GM21360 (cell line): ENCODE measurements around the gene PADI6.
"Not testable (repeated sequence)": the region's sequence is repeated elsewhere in the genome, so short reads cannot be mapped to it uniquely, and the experiment has no call there.

Source experiments
- ATAC-seq: cut with Tn5 transposase; IDR thresholded peaks from one replicate; pipeline ENCODE4 v1.9.1; 2021; ENCODE audit warnings: mild to moderate bottlenecking, moderate library complexity; ENCODE audit not compliant: unreplicated experiment

The PADI6 gene

DNA sequence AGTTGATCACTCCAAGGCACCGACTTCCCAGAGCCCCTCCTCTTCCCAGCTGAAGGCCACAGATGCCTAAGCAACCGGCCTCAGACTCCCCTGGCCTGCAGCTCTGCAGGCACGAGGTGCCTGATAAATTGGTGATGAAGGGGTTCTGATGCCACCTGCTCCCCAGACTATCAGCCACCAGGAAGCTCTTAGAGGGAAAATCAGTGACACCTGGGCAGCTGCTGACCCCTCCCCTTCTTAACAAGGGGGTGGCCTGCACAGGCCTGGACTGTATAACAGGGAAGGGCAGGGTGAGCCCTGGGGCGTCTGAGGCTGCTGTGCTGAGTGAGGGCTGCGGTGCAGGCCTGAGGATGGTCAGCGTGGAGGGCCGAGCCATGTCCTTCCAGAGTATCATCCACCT is at the start of gene PADI6:
TSS of gene PADI6 (plus strand) at position 301 of the 400 bp plus-strand sequence. CDS start at position 351, 50 bp downstream.
- no peak for ATAC-seq

DNA sequence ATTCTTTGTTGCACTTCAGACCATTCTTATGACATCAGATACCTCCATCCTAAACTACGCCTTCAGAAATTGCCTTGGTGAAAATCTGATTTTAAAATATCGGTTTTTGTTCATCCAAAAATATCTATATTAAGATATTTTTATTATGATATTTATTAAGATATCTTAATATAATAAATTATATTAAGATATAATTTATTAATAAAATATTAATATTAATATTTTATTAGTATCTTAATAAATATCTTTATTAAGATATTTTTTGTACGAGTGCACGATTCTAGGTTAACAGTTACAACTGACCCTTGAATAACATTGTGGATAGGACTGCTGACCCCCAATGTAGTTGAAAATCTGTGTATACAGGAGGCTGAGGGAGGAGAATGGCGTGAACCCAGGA is 43.1 kb upstream of the PADI6 start:
- no peak for ATAC-seq

DNA sequence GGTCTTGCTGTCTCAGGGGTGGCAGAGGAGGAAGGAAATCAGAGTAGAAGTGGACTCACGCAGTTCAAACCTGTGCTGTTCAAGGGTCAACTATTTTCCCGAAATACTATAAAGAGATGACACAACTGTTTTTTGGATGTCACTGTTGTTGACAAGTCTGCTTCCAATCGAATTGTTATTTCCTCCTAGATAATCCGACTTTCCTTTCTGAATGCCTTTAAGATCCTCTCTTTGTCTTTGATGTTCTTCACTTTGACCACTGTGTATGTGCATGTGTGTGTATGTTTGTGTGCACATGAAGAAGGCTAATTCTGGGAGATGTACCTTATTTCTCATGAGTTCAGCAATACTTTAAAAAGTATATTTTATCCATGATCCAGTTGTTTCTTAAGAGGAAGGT is 42.4 kb upstream of the PADI6 start:
- no peak for ATAC-seq

DNA sequence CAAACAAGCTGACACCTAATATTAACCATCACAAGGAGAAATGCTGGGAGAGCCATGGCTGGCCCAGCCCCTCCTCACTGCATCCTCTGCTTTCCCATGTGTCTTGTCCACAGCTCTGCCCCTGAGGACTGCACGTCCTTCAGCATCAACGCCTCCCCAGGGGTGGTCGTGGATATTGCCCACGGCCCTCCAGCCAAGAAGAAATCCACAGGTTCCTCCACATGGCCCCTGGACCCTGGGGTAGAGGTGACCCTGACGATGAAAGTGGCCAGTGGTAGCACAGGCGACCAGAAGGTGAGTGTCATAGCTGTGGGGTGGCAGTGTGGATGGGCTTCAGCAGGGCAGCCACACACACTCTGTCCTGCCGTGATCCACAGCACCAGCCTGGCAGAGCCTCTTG is 41.1 kb upstream of the PADI6 start:
- no peak for ATAC-seq

DNA sequence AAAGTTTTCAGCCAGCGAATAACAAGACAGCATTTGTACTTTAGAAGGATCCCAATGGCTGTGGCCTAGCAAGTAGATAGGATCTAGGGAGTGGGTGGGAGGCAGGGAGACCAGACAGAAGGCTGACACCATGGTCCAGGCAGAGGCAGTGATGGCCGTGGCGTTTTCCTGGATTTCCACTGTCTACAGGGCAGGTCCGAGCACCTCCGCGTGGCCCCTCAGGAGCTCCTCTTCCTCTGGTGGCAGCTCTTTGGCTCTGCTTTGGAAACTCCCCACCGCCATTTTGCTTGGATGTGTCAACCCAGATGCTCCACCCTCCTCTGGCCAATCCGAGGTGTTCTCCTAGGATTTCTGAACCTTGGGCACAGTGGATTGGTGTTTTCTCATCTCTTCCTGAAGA is 38.9 kb upstream of the PADI6 start:
- ATAC-seq = no peak

DNA sequence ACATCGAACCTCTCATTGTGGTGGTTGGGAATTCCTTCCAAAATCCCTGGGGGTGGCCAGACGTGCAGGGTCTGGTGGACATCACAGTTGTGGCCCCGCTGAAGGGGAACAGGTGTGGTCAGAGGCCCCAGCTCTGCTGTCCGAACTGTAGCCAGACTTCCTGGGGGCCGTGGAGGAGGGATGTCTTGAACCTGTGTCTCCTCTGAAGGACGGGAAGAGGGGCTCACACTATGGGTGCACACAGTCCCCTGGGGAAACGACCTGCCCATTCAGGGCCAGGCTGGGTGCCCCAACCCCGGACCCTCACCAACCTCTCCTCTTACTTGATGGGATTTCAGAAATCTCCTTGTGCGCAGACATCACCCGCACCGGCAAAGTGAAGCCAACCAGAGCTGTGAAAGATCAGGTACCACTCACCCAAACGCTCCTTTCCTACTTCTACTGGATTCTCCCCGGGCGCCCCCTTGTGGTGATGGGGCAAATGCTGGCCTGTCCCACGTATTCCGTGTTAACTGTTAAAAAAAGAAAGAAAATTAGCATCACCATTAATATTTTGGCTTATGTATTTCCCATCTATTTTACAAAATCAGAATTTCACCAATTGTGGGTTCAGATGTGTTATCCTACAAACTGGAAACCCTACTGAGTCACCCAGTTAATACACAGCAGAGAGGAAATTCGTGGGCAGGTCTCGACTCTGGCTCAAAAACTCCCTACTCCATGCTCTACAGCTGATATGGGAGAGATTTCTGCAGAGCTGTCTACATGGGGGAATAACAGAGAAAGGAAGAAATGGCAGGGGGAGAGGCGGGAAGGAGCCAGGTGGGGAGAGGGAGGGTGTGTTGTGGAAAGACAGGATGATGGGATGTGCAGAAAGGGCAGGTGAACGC is 35.9 kb upstream of the PADI6 start:
- ATAC-seq = no peak

DNA sequence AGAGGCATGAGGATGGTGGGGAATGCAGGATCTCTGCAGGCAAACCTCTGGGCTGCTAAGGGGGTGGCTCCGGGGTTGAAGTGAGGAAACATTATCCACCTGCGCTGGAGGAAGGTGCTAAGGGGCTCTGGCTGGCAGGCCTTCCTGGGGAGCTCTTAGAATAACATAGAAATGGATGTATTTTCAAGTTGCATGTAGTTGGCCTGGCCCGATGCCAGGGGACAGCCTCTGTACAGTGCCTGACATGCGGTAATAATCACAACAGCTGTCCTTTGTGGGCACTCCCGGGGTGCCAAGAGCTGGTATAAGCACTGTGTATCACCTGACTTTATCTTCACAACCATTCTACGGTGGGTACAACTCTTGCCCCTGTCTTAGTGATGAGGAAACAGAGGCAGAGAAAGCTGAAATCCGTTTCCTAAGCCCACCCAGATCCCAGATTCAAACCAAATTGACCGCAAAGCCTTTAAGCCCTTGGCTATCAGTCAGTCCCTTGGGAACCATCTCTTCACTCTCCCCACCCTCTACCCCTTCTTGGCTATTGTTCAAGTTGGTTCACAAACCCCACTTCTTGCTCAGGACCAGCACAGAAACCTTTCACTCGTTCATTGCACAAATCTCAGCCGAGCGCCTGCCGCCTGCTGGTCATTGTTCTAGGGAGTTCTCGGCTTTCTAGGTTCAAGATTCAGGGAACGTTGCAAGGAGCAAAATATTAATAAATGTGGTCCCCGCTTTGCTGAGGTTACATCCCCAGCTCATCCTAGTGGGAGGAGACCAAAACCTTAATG is 33.1 kb upstream of the PADI6 start:
- no peak for ATAC-seq

DNA sequence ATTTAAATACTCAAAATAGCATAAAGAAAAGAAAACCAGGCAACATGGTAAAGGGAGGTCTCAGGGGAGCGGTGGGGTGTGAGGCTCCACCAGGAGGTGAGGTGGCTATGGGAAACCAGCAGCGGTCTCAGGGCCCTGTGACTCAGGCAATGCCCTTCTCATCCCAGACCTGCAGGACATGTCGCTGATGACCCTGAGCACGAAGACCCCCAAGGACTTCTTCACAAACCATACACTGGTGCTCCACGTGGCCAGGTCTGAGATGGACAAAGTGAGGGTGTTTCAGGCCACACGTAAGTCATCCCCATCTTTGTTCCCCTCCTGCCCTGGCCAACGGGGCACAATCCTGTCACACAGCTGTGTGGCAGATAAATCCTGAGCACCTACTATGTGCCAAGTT is 32.5 kb upstream of the PADI6 start:
- ATAC-seq = no peak

DNA sequence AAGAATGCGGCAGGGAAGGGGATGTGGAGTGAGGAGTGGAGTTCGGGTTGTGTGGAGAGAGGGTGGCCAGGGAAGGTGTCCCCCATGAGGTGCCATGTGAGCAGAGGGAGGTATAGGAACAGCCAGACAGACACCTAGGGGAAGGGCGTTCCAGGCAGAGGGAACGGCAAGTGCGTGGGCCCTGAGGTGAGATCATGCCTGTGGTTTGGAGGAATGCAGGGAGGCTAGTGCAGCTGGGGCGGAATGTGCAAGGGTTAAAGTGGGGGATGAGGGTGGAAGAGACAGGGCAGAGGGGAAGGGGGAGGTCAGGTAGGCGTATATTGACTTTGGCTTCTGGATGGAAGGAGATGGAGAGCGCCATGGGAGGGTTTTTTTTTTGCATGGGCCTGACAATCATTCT is 31.6 kb upstream of the PADI6 start:
- no peak for ATAC-seq

DNA sequence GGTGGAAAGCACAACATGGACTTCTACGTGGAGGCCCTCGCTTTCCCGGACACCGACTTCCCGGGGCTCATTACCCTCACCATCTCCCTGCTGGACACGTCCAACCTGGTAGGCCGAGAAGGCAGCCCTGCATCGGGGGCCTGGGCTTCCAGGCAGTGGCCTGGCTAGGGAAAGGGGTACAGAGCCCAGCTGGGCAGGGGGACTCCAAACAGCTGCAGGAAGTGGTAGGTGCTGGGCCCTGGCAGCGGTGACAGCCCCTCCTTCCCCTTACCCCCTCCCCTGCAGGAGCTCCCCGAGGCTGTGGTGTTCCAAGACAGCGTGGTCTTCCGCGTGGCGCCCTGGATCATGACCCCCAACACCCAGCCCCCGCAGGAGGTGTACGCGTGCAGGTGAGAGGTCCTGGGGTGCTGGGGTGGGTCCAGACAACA is 30.0 kb upstream of the PADI6 start:
- no peak for ATAC-seq

DNA sequence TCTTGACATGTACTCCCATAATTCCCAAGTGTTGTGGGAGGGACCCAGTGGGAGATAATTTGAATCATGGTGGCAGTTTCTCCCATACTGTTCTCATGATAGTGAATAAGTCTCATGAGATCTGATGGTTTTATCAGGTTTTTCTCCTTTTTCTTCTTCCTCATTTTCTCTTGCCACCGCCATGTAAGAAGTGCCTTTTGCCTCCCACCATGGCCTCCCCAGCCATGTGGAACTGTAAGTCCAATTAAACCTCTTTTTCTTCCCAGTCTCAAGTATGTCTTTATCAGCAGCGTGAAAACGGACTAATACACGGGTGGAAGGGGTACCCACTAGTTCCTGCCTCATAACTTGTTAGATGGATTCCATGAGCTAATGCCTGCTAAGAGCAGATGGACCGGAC is 26.5 kb upstream of the PADI6 start:
- not testable (repeated sequence) for ATAC-seq

DNA sequence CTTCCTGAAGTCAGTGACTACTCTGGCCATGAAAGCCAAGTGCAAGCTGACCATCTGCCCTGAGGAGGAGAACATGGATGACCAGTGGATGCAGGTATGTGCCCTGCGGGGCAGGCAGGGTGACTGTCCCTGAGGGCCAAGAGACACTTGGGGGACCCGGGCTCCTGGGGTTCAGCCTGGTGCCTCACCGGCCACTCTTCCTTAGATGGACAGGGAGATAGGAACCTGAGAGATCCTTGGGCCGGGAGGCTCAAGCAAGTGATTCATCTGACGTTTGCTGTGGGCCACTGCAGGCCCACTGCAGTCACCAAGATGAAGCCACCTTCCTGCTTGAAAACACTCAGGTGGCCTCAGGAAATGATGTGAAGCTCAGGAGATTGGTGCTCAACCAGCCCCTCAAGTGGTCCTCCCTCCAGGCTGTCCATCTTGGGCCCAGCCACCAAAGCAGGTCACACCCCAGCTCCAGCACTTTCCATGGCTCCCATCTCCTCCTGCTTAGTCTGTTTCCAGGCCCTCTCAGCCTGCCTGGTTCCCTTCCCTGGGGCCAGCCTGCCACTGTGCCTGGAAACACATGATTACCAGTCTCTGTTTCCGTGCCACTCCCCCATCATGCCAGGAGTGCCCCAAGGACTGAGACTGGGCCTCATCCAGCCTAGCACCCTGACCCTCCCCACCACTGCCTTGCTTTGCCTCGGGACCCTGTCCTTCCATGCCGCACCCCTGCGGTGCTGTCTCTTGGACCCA is 25.8 kb upstream of the PADI6 start:
- ATAC-seq = no peak

DNA sequence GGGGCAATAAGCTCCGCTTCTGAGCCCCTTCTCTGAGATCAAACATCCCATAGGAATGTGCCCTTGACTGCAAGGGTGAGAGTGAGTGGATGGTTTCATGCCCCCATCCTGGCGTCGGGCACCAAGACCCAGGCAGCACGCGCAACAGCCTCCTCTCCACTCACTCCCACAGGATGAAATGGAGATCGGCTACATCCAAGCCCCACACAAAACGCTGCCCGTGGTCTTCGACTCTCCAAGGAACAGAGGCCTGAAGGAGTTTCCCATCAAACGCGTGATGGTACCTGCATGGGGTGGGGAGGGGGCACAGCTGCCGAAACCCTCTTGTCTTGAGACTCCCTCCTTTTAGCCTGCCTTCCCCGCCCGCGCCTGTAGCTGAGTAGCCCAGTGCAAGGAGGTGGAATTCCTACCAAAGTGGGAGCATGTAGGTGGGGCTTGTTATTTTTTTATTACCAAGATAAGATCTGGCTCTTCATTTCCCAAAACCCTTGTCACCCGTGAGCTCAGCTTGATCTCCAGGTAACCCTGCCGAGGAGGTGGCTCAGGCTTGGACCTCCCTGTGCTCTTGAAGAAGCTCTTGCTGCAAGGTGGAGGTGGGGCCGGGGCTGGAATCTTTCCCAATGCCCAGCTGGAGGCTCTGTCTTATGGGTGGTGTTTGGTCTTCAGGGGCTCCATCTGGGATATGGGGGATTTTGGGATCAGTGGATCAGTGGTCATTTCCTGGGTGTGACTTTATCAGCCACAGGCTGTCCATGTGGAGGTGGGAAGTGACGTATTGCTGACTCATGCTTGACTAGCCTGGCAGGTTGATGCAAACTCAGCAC is 24.0 kb upstream of the PADI6 start:
- ATAC-seq = no peak

DNA sequence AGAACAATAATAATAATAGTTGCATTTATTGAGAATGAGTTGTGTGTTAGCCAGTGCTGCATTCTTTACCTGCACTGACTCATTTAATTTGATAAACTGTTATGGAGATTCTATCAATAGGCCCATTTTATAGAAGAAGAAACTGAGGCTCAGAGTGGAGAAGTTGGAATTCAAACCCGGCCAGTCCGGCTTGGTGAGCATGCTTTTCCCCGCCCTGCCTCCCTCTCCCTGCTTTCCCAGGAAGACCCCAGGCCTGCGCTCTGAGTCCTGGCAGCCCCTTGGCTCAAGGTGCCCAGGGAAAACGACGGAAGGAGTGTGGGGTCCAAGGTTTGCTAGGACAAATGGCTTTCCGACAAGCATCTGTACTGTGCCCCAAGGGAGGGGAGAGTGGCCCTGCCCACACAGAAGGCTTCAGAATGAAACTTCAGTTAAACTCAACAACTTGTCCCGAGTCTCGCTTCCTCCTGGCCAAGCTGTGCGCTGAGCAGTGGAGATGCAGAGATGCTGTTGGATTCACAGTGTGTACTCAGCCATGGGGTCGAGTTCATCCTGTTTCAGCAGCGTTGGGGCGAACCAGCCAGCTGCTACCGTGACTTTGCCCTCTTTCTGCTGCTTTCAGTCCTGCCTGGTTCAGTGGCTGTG is 23.3 kb upstream of the PADI6 start:
- ATAC-seq = no peak

DNA sequence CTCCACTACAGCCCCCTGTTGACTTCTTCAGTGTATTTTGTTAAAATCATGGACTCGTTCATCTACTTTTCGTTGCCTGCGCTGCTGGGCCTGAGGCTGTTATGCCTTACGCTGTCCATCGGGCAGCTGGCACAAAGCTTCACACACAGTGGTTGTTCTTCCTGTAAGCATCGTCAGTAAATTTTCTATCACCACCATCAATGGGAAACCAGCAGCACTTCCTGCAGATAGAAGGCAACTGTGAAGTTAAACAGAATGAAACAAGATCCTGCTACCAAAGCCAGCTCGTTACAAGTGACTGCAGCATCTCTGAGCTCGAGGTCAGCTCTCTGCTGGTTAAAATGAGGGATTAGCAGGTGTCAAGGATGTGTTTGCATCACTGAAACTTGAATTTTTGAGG is 21.9 kb upstream of the PADI6 start:
- ATAC-seq = no peak

DNA sequence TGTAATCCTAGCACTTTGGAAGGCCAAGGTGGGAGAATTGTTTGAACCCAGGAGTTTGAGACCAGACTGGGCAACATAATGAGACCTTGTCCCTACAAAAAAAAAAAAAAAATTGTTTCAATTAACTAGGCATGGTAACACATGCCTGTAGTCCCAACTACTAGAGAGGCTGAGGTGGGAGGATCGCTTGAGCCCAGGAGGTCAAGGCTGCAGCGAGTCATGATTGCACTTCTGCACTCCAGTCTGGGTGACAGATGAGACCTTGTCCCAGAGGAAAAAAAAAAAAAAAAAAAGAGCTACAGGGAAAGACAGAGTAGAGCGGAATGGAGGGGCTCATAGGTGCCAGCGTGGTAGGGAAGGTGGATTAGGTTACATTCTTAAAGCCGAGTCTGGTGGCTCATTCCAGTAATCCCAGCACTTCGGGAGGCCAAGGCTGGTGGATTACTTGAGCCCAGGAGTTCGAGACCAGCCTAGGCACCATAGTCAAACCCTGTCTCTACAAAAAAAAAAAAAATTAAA is 21.0 kb upstream of the PADI6 start:
- ATAC-seq = no peak

DNA sequence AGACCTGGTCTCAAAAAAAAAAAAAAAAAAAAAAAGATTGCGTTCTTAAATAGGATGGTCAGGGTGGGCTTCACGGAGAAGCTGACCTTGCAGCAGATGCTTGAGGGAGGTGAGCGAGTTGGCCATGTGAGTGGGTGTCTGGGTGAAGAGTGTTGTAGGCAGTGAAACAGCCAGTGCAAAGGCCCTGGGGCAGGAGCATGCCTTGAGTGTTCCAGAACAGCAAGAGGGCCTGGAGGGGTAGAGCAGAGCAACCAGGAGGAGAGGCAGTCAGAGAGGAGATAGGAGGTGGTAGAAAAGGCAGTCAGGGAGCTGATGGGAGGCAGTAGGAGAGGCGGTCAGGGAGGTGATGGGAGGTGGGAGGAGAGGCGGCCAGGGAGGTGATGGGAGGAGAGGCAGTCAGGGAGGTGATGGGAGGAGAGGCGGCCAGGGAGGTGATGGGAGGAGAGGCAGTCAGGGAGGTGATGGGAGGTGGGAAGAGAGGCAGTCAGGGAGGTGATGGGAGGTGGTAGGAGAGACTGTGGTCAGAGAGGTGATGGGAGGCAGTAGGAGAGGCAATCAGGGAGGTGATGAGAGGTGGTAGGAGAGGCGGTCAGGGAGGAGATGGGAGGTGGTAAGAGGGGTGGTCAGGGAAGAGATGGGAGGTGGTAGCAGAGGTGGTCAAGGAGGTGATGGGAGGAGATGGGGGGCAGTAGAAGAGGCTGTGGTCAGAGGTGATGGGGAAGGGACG is 20.2 kb upstream of the PADI6 start:
- no peak for ATAC-seq

DNA sequence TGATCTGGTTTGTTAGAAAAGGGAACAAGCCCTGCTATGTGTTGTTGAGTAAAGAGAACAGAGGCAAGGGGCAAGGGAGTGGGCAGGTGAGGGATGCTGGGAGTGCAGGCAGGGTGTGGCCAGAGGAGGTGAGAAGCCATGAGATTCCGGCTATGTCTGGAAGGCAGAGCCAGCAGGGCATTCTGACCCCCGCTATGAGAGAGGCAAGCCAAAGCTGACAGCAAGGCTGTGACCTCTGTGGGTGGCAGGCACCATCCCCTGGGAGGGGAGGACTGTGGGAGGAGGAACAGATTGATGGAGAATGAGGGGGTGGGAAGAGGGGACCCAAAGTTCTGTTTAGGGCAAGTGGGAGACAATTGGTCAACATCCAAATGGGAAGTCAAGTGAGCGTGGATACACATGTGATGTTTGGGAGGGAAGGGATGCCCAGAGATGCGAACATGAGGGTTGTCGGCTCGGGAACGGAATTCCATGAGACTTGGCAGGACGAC is 19.5 kb upstream of the PADI6 start:
- no peak for ATAC-seq

DNA sequence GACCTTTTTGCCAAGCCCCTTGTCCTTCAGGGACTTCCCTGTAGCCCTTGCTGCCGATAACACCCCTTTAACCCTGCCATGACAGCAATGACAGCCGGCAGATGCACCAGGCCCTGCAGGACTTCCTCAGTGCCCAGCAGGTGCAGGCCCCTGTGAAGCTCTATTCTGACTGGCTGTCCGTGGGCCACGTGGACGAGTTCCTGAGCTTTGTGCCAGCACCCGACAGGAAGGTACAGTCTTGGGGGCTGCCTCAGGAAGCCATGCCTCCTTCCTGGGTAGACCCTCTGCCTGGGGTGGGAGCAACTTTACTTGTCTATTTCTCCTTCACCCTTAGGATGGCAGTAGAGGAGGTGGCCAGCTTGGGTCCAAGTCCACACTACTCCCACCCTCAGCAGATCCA is 16.1 kb upstream of the PADI6 start:
- ATAC-seq = no peak
